Measurements from ENCODE around the gene AAR2. TPM values are rescaled to one million over a fixed set of nuclear protein-coding genes. Genes with fewer than 3 reads are reported as not detected.

AAR2 gene
- polyA plus RNA-seq, 4 donors: 40.7 to 49.4 (median 46.0) TPM

Other genes starting within 250 kb of the AAR2 start
- 10 to 100 TPM; 63.6 to 81.6 (median 71.9) TPM for gene EPB41L1, start 81.7 kb upstream of the AAR2 start, polyA plus RNA-seq (ENCODE audit: insufficient read length in 4 of 4)
- gene DLGAP4, start 69.9 kb downstream of the AAR2 start, polyA plus RNA-seq (ENCODE audit: insufficient read length in 4 of 4): 10 to 100 TPM; 45.2 to 78.3 (median 64.8) TPM

Data from left renal cortex interstitium (tissue), 4 donors.